Stimulated activated CD4-positive, alpha-beta T cell treated with anti-CD3 and anti-CD28 coated beads, Interleukin-2, amount 100 ng/mL, for 4 hours (primary cell): ENCODE results near the gene AKT1.
"Not testable (repeated sequence)": the region's sequence is repeated elsewhere in the genome, so short reads cannot be mapped to it uniquely, and the experiment has no call there.

Experiments used
- DNase-seq: peaks from one replicate; pipeline ENCODE4 v3.0.0-alpha.2; 2020; ENCODE audit warnings: low read depth

AKT1 gene

GRCh38 chr14:104818714-104819161, 23.2 kb upstream of the AKT1 start:
- DNase-seq, result no peak

- no peak for DNase-seq
Measured at GRCh38 chr14:104817930-104818713, 22.6 kb upstream of the AKT1 start.

GRCh38 chr14:104816616-104816884, 21.0 kb upstream of the AKT1 start:
- DNase-seq, result no peak

GRCh38 chr14:104814701-104815100, 19.2 kb upstream of the AKT1 start:
- DNase-seq, result not testable (repeated sequence)

- no peak for DNase-seq
Measured at GRCh38 chr14:104813286-104813685, 17.7 kb upstream of the AKT1 start.

GRCh38 chr14:104810316-104810715, 14.8 kb upstream of the AKT1 start:
- no peak for DNase-seq

GRCh38 chr14:104808456-104808855, 12.9 kb upstream of the AKT1 start:
- DNase-seq, result no peak

- DNase-seq, result no peak
Measured at GRCh38 chr14:104806625-104807465, 11.3 kb upstream of the AKT1 start.

- no peak for DNase-seq
Measured at GRCh38 chr14:104805941-104806624, 10.5 kb upstream of the AKT1 start.

GRCh38 chr14:104805326-104805678, 9.8 kb upstream of the AKT1 start:
- DNase-seq, result no peak

- DNase-seq, result no peak
Measured at GRCh38 chr14:104804481-104805325, 9.2 kb upstream of the AKT1 start.

GRCh38 chr14:104803912-104804410, 8.4 kb upstream of the AKT1 start:
- no peak for DNase-seq

- no peak for DNase-seq
Measured at GRCh38 chr14:104803280-104803911, 7.8 kb upstream of the AKT1 start.

- no peak for DNase-seq
Measured at GRCh38 chr14:104802394-104803184, 7.0 kb upstream of the AKT1 start.

GRCh38 chr14:104801520-104802393, 6.2 kb upstream of the AKT1 start:
- no peak for DNase-seq

GRCh38 chr14:104800771-104801519, 5.4 kb upstream of the AKT1 start, which contains the start of gene ZBTB42:
Gene ZBTB42, plus strand, starts transcription at chr14:104801101. Its CDS starts 97 bp downstream, at chr14:104801198.
- peak; percentile 52 for DNase-seq

- peak; percentile 79 for DNase-seq
Measured at GRCh38 chr14:104800015-104800770, 4.6 kb upstream of the AKT1 start.
